ENCODE measurements around the gene XPO4.

XPO4 gene

DNA sequence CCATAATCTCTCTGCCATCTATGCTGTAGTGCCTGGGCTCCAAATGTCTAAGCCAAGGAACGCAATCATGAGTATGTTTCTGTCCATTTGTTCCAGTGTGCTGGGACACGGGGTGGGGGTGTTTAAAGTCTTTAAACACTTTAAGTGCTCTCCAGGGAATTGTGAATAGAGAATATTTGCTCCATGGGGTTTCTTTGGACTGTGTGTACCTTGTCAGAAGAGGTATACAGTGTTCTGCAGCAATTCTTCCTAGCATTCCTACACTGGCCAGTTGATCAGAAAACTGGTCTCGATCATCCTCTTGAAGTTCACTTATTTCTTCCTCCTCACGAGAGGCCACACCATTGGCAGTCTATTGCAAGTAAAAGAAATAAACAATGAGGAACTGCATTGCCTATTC lies 93.7 kb downstream of the XPO4 start:
- Histone ChIP-seq H3K27ac (ENCODE audit: low read depth, low read length) (no peak overlapping the region), H3K27me3 (ENCODE audit: control insufficient read depth, insufficient read depth, low read length) (no peaks in the 10 kb centered on the region), H3K36me3 (ENCODE audit: control insufficient read depth, insufficient read depth, low read length) (peaks cover 39% of the 10 kb centered on the region), H3K4me1 (ENCODE audit: control insufficient read depth, insufficient read depth, low read length) (no peaks in the 10 kb centered on the region), H3K4me3 (ENCODE audit: low read depth, low read length) (no peak overlapping the region), H3K9me3 (ENCODE audit: control insufficient read depth, insufficient read depth, low read depth, low read length) (no peaks in the 10 kb centered on the region), H3K9ac (ENCODE audit: low read length) (no peak overlapping the region)

DNA sequence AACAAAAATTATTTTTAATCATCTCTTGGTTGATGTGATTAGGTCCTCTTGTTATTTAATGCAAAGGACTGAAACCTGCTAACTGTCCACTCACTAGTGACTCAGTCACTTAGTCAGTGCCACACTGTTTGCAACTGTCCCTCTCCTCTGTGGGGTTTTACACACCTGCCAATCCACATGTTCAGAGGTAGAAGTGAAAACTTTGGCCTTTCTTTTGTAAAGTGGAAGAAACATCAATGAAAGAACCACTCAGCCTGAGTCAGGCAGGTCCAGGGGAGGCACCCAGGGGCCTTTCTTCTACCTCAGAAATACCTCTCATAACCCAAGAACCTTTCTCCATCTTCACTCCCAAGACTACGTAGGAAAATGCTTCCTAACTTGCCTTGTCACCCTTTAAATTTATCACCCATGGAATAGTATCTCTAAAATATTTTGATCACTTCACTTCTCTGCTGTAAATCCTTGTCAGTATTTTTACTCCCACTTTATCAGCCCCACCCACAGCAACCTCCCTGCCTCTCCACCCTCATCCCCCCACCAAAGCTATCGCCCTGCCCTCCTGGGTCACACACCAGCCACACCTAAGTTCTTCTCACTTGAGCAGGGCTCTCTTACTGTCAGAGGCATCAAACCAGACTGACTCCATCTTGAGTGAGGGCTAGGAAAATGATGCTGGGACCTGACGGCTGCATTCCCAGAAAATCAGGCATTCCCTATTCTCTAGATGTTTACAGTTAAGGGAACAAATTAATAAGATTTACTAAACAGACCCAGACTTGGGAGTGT lies 99.2 kb downstream of the XPO4 start:
- H3K9ac ChIP-seq (ENCODE audit: low read length) = no peak overlapping the region
- no peak overlapping the region for H3K4me3 ChIP-seq (ENCODE audit: low read depth, low read length)
- no peaks in the 10 kb centered on the region for H3K4me1 ChIP-seq (ENCODE audit: control insufficient read depth, insufficient read depth, low read length)
- H3K27ac ChIP-seq (ENCODE audit: low read depth, low read length) = no peak overlapping the region
- H3K36me3 ChIP-seq (ENCODE audit: control insufficient read depth, insufficient read depth, low read length) = peaks cover 53% of the 10 kb centered on the region
- H3K9me3 ChIP-seq (ENCODE audit: control insufficient read depth, insufficient read depth, low read depth, low read length) = no peaks in the 10 kb centered on the region
- H3K27me3 ChIP-seq (ENCODE audit: control insufficient read depth, insufficient read depth, low read length) = no peaks in the 10 kb centered on the region

DNA sequence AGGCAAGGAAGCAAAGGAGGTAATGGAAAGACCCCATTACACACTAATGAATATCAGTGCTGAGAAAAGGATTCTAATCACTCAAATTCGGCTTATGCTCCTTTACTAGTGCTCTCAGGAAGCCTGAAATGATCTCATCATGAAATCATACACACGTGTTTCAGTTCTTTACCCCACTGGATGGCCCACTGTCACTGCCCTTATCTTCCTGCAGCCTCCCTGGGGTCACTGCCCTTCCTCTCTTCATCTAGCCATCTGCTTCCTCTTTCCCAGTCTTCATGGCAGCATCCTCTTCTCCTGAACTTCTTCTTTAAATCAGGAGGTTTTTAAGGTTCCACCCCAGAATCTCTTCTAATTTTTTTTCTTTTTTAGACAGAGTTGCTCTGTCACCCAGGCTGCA lies 100.8 kb downstream of the XPO4 start:
- Histone ChIP-seq H3K27ac (ENCODE audit: low read depth, low read length) (no peak overlapping the region), H3K27me3 (ENCODE audit: control insufficient read depth, insufficient read depth, low read length) (no peaks in the 10 kb centered on the region), H3K9me3 (ENCODE audit: control insufficient read depth, insufficient read depth, low read depth, low read length) (no peaks in the 10 kb centered on the region), H3K36me3 (ENCODE audit: control insufficient read depth, insufficient read depth, low read length) (peaks cover 54% of the 10 kb centered on the region), H3K4me1 (ENCODE audit: control insufficient read depth, insufficient read depth, low read length) (no peaks in the 10 kb centered on the region), H3K4me3 (ENCODE audit: low read depth, low read length) (no peak overlapping the region), H3K9ac (ENCODE audit: low read length) (no peak overlapping the region)

DNA sequence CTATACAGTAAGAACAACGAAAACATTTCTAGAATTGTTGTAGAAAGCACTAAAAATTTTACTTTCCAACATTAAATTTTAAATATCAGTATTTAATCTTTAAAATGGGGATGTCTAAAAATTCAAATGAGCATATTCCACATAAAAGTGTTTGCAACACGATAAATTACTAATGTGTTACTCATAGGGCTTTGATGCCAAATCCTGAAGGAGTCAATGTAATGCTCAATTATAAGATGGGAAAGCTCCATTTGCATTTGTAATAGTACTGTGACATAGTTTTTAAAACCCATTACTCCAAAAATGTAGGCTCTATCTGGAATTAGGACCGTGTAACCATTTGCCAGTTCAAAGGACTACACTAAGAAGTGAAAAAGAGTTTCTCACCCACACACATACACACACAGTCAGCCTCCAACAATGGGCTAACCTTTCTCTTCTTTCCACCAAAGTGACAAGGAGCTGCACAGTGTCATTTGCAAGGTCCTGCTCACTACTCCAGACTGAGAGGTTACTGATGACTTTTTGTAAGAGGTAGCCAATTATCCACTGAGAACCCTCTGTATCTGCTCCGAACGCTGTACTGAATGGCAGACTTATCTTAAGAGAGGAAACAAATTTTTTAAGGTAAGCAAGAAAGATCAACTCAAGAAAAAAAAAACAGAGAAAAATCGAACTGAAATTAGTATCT lies 102.7 kb downstream of the XPO4 start:
- peaks cover 64% of the 10 kb centered on the region for H3K36me3 ChIP-seq (ENCODE audit: control insufficient read depth, insufficient read depth, low read length)
- no peak overlapping the region for H3K27ac ChIP-seq (ENCODE audit: low read depth, low read length)
- H3K9ac ChIP-seq (ENCODE audit: low read length) = no peak overlapping the region
- no peaks in the 10 kb centered on the region for H3K9me3 ChIP-seq (ENCODE audit: control insufficient read depth, insufficient read depth, low read depth, low read length)
- no peaks in the 10 kb centered on the region for H3K27me3 ChIP-seq (ENCODE audit: control insufficient read depth, insufficient read depth, low read length)
- H3K4me3 ChIP-seq (ENCODE audit: low read depth, low read length) = no peak overlapping the region
- H3K4me1 ChIP-seq (ENCODE audit: control insufficient read depth, insufficient read depth, low read length) = no peaks in the 10 kb centered on the region

DNA sequence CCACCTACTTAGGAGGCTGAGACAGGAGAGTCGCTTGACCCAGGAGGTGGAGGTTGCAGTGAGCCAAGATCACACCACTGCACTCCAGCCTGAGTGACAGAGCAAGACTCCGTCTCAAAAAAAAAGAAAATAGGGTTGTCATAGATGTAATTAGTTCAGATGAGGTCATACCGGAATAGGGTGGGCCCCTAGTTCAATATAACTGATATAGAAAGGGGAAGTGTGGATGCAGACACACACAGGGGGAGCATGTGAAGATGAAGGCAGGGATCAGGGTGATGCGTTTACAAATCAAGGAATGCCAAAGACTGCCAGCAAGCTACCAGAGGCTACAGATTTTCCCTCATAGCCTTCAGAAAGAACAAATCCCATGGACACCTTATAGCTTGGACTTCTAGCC lies 104.5 kb downstream of the XPO4 start:
- no peaks in the 10 kb centered on the region for H3K27me3 ChIP-seq (ENCODE audit: control insufficient read depth, insufficient read depth, low read length)
- no peaks in the 10 kb centered on the region for H3K9me3 ChIP-seq (ENCODE audit: control insufficient read depth, insufficient read depth, low read depth, low read length)
- peaks cover 78% of the 10 kb centered on the region for H3K36me3 ChIP-seq (ENCODE audit: control insufficient read depth, insufficient read depth, low read length)
- H3K4me1 ChIP-seq (ENCODE audit: control insufficient read depth, insufficient read depth, low read length) = no peaks in the 10 kb centered on the region
- H3K27ac ChIP-seq (ENCODE audit: low read depth, low read length) = no peak overlapping the region
- no peak overlapping the region for H3K9ac ChIP-seq (ENCODE audit: low read length)
- no peak overlapping the region for H3K4me3 ChIP-seq (ENCODE audit: low read depth, low read length)

DNA sequence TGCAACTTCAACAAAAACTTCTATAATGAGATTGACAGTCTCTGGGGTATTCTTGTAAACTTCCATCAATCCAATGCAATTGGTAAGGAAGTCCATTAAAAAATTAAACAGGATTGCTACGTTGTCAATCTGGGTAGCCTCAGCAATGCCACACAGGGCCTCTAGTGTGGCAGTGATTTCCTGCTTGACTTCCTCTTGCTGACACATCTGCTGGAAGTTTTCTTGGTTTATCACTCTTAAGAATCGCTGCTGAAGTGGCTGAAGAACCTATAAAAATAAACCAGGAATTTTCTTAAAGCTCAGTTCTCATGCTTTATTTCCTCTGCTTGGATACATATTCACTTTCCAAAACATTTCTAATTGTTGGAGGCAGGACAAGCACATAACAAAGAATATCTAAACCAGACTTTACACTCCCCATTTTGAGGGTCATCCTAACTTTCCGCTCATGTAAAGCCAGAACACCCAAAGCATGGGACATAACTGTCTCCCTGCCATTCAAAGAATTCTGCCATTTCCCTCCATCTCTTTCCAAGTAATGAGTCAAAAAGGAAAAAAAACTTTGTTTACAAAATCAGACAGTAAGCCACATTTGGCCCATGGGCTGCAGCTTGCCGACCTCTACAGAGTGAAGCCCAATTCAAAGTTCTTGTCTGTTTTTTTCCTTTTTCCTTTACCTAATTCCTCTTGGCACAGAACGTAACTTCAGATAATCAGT lies 105.6 kb downstream of the XPO4 start:
- Histone ChIP-seq H3K9ac (ENCODE audit: low read length) (no peak overlapping the region), H3K4me1 (ENCODE audit: control insufficient read depth, insufficient read depth, low read length) (no peaks in the 10 kb centered on the region), H3K9me3 (ENCODE audit: control insufficient read depth, insufficient read depth, low read depth, low read length) (no peaks in the 10 kb centered on the region), H3K27ac (ENCODE audit: low read depth, low read length) (no peak overlapping the region), H3K27me3 (ENCODE audit: control insufficient read depth, insufficient read depth, low read length) (no peaks in the 10 kb centered on the region), H3K36me3 (ENCODE audit: control insufficient read depth, insufficient read depth, low read length) (peaks cover 78% of the 10 kb centered on the region), H3K4me3 (ENCODE audit: low read depth, low read length) (no peak overlapping the region)

DNA sequence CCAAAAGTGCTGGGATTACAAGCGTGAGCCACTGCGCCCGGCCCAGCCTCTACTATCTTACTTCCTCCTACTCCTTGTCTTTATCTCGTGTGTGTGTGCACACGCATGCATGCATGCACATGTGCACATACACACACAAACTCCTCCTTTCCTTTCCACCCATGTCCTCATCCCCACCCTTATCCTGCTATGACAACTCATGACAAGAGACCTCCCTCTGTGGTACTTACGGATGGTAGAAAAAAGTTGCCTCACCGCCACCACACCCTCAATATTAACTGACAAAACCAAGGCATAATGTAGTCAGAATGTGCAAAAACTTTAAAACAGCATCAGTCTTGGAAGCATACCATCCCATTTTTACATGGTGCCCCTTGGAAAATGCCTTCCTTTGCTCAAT lies 112.9 kb downstream of the XPO4 start:
- no peaks in the 10 kb centered on the region for H3K27me3 ChIP-seq (ENCODE audit: control insufficient read depth, insufficient read depth, low read length)
- no peaks in the 10 kb centered on the region for H3K4me1 ChIP-seq (ENCODE audit: control insufficient read depth, insufficient read depth, low read length)
- H3K4me3 ChIP-seq (ENCODE audit: low read depth, low read length) = no peak overlapping the region
- H3K9ac ChIP-seq (ENCODE audit: low read length) = no peak overlapping the region
- H3K9me3 ChIP-seq (ENCODE audit: control insufficient read depth, insufficient read depth, low read depth, low read length) = no peaks in the 10 kb centered on the region
- H3K27ac ChIP-seq (ENCODE audit: low read depth, low read length) = no peak overlapping the region
- peaks cover 59% of the 10 kb centered on the region for H3K36me3 ChIP-seq (ENCODE audit: control insufficient read depth, insufficient read depth, low read length)

DNA sequence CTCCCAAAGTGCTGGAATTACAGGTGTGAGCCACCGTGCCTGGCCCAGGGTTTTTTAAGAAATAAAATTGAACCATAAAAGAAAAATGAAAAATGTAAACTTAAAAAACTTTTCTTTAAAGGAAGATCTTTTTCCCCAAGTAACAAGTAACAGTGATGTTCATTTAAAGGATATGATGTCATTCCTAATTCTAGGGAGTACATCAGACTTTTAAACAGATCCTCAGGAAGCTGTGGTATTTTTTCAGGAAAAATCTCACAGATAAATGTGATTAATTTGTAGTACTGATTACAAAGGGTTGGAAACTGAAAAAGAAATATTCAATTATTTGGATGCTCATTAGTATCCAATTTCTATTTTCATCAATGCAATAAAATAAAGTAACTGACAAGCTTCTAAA lies 114.2 kb downstream of the XPO4 start:
- H3K27me3 ChIP-seq (ENCODE audit: control insufficient read depth, insufficient read depth, low read length) = no peaks in the 10 kb centered on the region
- H3K4me3 ChIP-seq (ENCODE audit: low read depth, low read length) = no peak overlapping the region
- H3K27ac ChIP-seq (ENCODE audit: low read depth, low read length) = no peak overlapping the region
- no peaks in the 10 kb centered on the region for H3K9me3 ChIP-seq (ENCODE audit: control insufficient read depth, insufficient read depth, low read depth, low read length)
- no peak overlapping the region for H3K9ac ChIP-seq (ENCODE audit: low read length)
- H3K4me1 ChIP-seq (ENCODE audit: control insufficient read depth, insufficient read depth, low read length) = no peaks in the 10 kb centered on the region
- H3K36me3 ChIP-seq (ENCODE audit: control insufficient read depth, insufficient read depth, low read length) = peaks cover 57% of the 10 kb centered on the region

DNA sequence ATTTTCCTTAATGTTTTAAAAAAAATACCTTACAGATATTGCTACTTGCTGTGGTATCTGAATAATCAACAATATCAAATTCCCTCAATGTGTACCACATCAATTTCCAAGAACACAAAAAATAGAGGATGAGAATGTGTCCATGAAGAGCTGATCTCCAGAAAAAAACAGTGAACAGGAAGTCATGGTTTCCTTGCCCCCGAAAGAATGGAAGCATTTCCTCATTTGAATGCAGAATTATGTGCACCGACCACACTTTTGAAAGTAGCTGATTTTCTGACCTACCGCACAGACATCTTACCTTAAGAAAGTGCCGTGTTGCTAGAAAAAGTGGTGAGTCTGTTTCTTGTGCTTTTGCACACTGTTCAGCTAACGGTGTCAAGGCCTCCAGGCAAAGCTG lies 115.4 kb downstream of the XPO4 start:
- H3K27ac ChIP-seq (ENCODE audit: low read depth, low read length) = no peak overlapping the region
- peaks cover 66% of the 10 kb centered on the region for H3K36me3 ChIP-seq (ENCODE audit: control insufficient read depth, insufficient read depth, low read length)
- no peaks in the 10 kb centered on the region for H3K27me3 ChIP-seq (ENCODE audit: control insufficient read depth, insufficient read depth, low read length)
- H3K4me1 ChIP-seq (ENCODE audit: control insufficient read depth, insufficient read depth, low read length) = no peaks in the 10 kb centered on the region
- no peak overlapping the region for H3K4me3 ChIP-seq (ENCODE audit: low read depth, low read length)
- H3K9me3 ChIP-seq (ENCODE audit: control insufficient read depth, insufficient read depth, low read depth, low read length) = no peaks in the 10 kb centered on the region
- H3K9ac ChIP-seq (ENCODE audit: low read length) = no peak overlapping the region

DNA sequence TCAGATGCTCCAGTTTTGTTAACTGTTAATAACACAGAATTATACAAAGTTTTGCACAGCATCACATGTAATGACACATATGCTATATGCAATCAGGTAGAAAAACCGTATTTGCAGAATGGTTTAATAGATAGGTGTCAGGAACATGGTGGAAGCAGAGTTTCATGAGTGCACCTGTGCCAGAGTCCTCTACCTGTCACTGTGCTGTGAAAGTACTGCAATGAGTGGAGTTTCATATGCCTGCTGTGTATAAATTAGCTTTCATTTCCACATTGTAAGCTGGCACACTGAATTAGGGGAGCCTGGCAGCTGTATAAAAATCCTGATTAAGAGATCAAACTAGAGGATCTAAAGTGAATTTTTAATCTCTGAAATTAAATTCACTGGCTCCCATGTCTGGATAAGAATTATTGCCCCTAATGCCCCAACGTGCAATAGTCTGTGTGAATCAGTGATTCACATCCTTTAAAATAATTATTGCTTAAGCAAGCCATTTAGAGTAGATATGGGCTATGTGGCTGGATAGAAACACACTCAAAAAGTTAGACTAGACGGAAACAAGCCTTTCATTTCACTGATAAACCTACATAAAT lies 120.3 kb downstream of the XPO4 start:
- H3K9me3 ChIP-seq (ENCODE audit: control insufficient read depth, insufficient read depth, low read depth, low read length) = no peaks in the 10 kb centered on the region
- H3K27ac ChIP-seq (ENCODE audit: low read depth, low read length) = no peak overlapping the region

DNA sequence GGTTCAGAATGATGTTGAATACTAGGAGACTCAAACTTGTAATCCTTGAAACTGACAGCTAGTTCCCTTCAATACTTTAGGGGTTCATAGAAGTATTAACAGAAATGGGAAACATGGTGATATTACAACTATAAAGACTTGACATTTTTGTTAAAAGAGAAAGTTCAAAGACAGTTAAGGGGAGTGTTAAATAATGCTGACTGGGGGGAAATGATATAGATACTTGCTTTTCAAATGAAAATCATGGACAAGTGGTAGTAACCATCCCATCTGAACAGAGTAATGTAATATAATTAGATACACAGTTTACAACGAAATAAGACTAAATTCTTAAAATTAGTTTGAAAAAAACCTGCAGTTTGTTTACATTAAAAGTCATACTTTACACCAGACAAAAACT lies 122.2 kb downstream of the XPO4 start:
- Histone ChIP-seq H3K4me3 (ENCODE audit: low read depth, low read length) (no peak overlapping the region), H3K36me3 (ENCODE audit: control insufficient read depth, insufficient read depth, low read length) (peaks cover 42% of the 10 kb centered on the region), H3K9ac (ENCODE audit: low read length) (no peak overlapping the region), H3K9me3 (ENCODE audit: control insufficient read depth, insufficient read depth, low read depth, low read length) (no peaks in the 10 kb centered on the region), H3K27me3 (ENCODE audit: control insufficient read depth, insufficient read depth, low read length) (no peaks in the 10 kb centered on the region), H3K4me1 (ENCODE audit: control insufficient read depth, insufficient read depth, low read length) (no peaks in the 10 kb centered on the region), H3K27ac (ENCODE audit: low read depth, low read length) (no peak overlapping the region)

More for the DNA sequence above, 120.3 kb downstream of the XPO4 start:
- Histone ChIP-seq H3K27me3 (ENCODE audit: control insufficient read depth, insufficient read depth, low read length) (no peaks in the 10 kb centered on the region), H3K4me1 (ENCODE audit: control insufficient read depth, insufficient read depth, low read length) (no peaks in the 10 kb centered on the region), H3K4me3 (ENCODE audit: low read depth, low read length) (no peak overlapping the region), H3K36me3 (ENCODE audit: control insufficient read depth, insufficient read depth, low read length) (peaks cover 55% of the 10 kb centered on the region), H3K9ac (ENCODE audit: low read length) (no peak overlapping the region)
